GM21786 (cell line): ENCODE results near the gene ADGRV1.
"Not testable (repeated sequence)": the region's sequence is repeated elsewhere in the genome, so short reads cannot be mapped to it uniquely, and the experiment has no call there.

ENCODE experiments used
- ATAC-seq: cut with Tn5 transposase; IDR thresholded peaks from one replicate; pipeline ENCODE4 v1.9.1; 2021; ENCODE audit not compliant: unreplicated experiment

ADGRV1 gene

DNA sequence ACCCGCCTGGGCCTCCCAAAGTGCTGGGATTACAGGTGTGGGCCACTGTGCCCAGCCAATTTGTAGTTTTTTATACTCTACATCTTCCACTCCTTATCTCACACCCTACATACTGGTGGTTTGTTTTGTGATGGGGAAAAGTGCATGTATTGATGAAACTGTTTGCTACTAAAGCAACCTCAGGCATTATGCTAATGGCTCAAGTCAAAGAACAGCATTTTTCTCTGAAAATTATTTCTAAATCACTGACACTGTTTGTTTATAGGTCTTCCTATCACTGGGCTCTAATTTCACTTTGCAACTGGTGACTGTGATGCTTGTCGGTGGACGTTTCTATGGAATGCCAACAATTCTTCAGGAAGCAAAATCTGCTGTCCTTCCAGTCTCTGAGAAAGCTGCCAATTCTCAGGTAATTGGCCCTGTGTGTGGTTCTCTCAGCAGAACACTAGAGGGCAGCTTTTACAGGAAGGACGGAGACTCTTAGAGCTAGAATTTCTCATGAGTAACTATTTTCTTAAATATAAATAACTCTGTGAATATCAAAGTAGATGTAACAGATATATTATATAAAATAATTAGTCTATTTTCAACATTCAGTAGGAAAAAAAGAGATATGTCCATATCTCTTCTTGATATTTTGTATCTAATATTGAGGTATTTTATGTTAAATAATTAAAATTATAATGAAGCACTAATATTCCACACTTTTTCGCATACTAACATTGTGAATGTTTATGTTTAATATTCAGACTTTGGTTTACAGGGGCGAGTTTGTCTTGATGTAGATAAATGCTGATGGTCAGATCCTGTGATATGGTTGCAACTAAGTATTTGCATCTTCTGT lies 244.1 kb downstream of the ADGRV1 start:
- ATAC-seq = no peak

DNA sequence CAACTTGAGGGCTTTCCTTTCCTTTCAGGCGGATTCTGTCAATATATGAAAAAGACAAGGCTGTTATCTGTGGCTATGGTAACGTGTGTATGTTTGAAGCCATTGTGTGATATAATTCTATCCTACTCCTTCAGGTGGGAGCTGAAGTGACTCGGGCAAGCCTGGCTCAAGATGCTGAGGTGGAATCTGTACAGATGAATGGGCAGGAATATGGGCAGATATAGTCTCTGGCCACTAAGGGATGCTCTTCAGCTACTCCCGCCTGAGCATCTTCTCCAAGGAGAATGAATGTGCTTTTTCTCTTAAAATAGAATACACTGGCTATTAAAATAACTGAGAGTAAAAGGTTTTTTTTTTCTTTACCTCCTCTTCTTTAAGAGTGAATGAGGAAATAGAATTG lies 244.8 kb downstream of the ADGRV1 start:
- no peak for ATAC-seq

DNA sequence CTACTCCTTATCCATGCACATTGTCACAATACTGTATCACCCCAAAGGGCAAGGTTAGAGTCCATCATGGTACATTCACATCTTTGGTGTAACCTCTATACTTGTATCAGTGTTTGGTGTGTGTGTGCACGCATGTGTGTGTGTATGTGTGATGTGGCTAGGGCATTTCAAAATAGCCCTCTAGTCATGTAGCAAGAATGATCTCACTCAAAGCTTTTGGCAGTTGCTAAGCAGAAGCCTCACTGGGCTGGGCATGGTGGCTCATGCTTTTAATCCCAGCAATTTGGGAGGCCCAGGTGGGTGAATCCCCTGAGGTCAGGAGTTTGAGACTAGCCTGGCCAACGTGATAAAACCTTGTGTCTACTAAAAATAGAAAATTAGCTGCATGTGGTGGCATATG lies 245.3 kb downstream of the ADGRV1 start:
- ATAC-seq = no peak

DNA sequence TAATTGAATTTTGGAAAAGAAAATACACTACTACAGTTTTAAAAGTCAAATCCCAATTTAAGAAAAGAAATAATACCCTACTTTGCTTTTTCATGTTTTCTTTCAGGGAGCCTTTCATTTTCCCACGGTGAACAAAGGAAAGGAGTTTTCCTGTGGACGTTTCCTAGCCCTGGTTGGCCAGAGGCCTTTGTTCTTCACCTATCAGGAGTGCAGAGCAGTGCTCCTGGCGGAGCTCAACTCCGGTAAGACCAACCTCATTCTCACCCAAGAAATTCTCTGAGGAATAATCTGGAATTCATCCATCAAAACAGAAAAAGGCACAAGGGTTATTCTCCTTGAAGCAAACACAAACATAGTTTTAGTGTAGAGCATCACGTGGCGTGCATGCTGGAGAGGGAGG lies 248.9 kb downstream of the ADGRV1 start:
- no peak for ATAC-seq

DNA sequence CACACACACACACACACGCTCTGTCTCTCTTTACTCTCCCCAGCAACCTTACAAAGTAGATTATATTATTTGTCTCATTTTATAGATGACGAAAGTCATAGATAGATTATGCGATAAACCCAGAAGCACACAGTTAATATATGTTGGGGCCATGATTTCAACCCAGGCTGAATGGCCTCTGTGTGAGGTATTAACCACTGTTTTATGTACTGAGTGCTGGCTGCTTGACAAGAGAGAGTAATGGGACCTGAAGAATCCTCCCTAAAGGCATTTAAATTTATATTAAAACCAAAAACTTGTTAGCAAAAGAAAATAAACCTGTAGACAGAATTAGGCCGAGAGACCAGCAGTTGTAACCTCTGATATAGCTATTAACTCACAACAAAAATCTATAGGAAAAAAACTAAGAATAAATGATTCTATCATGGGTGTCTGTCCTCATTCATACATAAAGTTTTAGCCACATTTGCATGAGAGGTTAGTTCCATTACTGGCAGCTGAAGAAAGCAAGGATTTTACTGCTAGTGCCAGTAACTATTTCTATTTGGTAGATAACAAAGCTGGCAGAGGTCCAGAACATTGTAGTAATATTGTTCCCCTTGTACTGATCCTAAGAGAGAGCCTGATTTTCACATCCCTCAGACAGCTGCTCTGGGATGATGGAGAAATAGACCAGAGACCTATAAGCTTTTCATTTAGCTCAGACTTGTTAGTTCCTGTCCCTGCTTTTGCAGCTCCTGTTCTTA lies 250.9 kb downstream of the ADGRV1 start:
- no peak for ATAC-seq

DNA sequence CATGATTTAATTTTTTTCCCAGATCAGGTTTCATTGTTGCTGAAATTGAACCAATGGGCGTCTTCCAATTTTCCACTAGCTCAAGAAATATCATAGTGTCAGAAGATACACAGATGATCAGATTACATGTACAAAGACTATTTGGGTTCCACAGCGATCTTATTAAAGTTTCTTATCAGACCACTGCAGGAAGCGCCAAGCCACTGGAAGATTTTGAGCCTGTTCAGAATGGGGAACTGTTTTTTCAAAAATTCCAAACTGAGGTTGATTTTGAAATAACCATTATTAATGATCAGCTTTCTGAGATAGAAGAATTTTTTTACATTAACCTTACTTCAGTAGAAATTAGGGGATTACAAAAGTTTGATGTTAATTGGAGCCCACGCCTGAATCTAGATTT lies 251.6 kb downstream of the ADGRV1 start:
- ATAC-seq = no peak

DNA sequence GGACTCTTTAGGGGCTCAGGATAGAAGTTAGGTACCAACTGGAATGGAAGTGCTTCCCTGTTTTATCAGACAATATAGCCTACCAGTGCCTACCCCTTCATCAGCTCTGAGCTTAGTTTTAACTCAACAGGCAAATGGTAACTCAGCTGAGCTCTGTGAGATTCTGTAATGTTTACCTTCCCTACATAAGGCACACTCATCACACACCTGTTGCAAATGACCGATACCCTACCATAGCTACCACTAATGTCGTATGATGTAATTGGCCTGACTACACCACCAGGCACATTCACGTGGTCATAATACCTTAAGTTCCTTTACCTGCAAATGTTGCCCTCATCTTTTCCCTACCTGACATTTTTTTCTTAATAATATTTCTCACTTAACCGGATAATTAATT lies 254.8 kb downstream of the ADGRV1 start:
- no peak for ATAC-seq

DNA sequence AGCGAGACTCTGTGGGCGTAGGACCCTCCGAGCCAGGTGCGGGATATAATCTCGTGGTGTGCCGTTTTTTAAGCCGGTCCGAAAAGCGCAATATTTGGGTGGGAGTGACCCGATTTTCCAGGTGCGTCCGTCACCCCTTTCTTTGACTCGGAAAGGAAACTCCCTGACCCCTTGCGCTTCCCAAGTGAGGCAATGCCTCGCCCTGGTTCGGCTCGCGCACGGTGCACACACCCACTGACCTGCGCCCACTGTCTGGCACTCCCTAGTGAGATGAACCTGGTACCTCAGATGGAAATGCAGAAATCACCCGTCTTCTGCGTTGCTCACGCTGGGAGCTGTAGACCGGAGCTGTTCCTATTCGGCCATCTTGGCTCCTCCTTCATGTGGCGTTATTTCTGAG lies 263.5 kb downstream of the ADGRV1 start:
- ATAC-seq = not testable (repeated sequence)

DNA sequence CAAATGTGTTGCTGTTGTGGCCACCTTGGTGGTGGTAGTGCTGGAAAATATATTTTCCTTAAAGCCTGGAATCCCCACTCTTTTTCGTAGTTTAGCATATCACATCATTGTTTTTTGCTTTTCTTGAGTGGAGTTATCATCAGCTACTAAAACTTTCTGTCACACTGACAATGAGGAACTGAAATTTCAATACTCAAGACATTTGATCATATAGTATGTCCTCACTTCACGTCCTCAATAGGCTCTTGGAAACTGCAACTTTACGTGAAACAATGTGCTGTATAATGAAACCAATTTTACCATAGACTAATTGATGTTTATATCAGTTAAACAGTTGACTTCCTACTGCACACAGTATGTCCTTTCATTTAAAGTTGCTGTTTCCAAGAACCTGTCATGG lies 265.8 kb downstream of the ADGRV1 start:
- ATAC-seq = no peak

DNA sequence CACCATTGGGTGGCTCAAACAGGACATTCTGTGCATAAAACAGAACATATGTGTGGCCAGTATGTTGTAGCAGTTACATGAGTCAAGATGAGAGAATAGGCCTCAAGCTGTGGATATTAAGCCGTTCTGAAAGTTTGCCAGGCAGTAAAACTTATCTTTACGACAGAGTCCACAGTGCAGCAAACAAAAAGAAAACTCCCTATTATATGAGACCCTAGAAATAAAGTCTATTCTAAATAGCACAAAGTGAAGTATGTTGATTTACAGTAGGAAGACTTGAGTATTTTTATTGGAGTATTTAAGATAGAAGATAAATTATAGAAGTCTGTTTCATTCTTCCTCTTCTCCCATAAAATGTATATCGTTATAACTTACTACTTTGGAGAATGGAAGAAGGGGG lies 271.5 kb downstream of the ADGRV1 start:
- ATAC-seq = no peak

DNA sequence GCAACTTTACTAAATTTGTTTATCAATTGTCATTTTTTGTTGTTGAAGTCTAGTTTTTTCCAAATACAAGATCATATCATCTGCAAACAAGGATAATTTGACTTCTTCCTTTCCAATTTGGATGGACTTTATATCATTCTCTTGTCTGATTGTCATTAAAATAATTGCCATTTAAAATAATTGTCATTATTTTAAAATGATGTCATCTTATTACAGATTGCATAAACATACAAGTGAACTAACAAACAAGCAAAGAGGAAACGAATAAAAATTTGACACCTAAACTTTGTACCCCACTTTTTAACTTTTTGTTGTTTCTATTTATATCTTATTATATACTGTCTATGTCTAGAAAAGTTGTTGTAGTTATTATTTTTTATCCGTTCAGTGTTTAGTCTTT lies 275.2 kb downstream of the ADGRV1 start:
- ATAC-seq = no peak

DNA sequence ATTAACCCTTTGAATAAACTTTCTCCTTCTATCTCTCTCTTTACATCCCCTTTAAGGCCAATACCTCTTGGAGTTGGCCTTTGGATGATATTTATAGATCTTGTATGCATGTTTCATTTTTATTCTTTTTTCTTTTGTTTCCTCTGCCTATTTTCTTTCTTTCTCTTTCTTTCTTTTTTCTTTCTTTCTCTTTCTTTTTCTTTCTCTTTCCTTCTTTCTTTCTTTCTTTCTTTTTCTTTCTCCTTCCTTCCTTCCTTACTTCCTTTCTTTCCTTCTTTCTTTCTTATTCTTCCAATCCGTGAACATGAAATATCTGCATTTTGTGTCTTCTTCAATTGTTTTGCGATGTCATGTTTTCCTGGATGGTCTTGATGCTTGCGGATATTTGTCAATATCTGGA lies 276.1 kb downstream of the ADGRV1 start:
- ATAC-seq = no peak

DNA sequence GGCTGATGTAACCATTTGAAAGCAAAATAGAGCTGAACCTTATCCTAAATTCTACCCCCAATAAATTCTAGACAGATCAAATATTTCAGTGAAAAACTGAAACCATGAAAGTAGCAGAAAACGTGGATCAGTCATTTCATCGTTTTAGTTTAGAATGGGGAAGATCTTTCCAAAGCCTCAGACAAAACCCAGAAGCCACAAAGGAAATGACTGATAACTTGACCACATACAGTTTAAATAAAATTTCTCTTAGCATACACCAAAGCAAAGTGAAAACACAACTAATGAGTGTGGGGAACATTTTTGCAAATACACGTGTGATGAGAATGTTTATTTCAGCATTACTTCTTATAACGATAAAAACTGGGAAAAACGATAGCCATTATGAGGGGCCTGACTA lies 284.8 kb downstream of the ADGRV1 start:
- no peak for ATAC-seq

DNA sequence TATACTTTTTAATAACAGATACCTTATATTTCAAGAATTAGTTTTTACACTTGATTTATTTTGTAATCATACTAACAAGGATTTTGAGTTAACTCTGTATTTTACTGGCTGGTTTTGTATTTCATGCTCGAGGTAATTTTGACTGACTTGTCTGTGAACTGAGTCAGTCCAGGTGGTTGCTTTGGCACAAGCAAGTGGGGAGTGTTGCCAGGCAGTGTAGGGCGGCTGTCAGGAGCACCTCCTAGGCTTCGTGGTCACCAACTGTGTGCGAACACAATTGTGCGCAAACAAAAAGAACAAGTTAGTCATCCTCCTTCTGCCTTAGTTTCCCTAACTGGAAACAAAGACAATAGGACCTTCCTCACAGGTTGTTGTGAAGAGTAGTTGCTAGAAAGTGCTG lies 286.3 kb downstream of the ADGRV1 start:
- no peak for ATAC-seq

DNA sequence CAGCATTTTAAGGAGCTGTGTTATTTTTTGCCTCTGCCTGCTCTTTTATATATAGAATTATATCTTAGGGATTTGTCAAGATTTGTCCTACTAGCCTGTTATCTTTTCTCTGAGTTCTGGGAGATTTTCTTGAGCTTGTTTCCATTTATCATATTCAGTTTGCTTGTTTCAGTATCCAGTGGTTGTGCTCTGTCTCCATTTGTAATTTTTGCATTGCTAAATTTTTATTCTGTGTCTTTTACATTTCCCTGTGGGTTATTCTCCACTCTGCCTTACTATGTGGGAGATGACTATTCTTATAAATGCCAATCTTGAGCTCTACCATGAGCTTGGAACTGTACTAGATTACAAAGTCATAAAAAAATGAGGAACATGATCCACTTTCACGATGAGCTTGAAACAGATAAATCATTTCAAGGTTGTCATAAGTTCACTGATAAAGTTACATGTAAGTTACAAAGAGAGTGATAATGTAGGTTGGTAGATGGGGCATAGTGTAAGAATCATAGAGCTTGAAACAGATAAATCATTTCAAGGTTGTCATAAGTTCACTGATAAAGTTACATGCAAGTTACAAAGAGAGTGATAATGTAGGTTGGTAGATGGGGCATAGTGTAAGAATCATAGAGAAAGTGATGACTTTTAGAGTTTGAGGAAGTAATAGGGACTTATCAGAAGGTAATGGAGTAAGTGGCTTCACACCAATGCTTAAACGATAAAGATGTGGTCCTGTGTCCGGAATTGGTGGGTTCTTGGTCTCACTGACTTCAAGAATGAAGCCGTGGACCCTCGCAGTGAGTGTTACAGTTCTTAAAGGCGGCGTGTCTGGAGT lies 287.3 kb downstream of the ADGRV1 start:
- ATAC-seq = no peak

DNA sequence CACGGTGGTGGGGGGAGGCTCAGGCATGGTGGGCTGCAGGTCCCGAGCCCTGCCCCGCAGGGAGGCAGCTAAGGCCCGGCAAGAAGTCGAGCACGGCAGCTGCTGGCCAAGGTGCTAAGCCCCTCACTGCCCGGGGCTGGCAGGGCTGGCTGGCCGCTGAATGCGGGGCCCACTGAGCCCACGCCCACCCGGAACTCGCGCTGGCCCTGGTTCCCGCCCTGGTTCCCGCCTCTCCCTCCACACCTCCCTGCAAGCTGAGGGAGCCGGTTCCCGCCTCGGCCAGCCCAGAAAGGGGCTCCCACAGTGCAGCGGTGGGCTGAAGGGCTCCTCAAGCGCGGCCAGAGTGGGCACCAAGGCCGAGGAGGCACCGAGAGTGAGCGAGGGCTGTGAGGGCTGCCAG lies 289.0 kb downstream of the ADGRV1 start:
- ATAC-seq = not testable (repeated sequence)

DNA sequence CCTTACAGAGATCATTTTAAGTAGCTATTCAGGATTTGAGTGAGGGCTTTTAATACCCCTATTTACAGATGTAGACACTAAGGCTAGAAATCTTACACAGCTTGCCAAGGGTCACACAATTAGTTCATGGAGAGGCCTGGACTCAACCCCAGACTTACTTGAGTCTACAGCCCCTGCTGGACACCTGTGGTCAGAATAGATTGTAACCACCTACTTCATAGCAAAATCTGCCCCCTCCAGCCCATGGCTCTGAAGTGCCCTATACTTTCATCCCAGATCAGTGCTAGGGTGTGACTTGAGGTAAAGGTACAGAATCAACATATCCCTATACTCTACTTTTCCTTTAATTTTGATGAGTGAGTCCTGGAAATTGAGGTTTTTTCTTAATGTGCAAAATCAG lies 291.3 kb downstream of the ADGRV1 start:
- ATAC-seq = no peak

DNA sequence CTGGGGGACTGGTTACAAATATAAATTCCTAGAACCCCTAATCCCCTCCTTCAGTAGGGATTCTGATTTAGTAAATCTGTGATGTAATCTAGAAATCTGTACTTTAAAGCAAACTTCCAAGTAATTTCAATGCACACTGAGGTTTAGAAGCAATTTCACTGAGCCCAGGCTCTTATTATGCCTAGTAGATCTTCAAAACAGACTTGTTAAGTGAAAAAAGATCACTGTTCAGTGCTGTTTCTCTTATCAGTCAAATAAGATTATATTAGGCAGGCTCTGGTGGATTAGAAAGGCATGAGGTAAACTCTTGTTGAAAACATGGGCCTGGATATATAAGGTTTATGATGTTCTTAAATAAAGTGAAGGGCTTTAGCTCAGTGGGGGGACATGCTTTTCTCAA lies 293.9 kb downstream of the ADGRV1 start:
- no peak for ATAC-seq

DNA sequence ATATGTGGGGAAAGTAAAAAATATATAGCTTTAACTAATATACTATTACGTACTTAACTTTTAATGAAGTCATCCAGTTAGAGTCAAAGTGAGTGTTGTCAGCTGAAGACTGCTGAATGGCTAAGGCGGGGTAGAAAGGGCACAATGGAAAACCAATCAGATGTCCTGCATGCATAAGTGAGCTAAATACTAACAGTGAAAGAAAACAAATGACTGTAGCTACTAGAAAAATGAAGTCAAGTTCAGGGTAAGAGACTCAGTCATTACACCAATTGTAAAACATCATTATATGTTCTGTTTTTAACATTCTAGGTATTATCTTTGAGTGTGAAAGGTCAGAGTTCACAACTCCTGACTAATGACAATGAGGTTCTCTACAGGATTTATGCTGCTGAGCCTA lies 295.2 kb downstream of the ADGRV1 start:
- ATAC-seq = no peak

DNA sequence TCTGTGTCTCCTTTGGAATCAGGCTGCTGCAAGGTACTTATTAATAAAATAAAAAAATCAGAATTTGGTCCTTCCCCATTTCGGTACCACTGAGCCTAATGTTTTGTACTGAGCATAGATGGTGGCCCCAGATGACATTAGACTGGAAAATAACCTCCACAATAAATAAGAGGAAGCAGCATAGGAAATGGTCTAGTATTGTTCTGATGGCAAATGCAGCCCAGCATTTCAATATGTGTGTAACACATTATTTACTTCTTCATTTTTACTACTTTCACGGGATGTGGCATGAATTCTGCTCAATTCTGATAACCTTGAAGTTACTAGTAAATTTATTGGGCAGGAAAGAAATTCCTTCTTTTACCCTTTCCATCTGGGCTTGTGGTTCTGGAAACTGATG lies 295.6 kb downstream of the ADGRV1 start:
- ATAC-seq = no peak

DNA sequence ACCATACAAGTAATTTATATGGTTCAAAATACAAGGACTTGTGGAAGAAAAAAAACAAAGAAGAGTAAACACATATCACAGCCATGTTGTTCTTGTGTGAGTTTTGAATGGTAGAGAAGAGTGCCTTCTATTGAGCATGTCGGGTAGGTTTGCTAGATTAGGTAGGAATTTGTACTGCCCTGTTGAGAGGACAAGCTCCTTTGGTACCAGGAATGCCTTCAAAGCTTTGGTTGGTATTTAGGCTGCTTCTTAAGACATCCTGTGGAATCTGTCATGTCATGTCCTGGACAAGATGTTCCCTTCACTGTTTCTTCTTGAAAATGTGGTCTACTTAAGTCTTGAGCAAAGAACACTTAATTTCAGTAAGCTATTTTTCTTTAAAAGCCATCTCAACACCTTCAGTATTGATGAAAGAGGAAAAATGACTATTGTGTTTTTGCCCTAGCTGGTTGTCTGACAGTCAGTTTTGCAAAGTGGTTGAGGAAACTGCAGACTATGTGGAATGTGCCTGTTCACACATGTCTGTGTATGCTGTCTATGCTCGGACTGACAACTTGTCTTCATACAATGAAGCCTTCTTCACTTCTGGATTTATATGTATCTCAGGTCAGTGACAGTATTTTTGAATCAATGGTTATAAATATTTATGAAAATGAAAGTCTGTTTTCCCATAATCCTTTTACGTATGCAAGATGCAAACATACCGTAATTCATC lies 296.9 kb downstream of the ADGRV1 start:
- no peak for ATAC-seq
